HG03064 (cell line): Measurements from ENCODE around the gene ENTPD1.
"Not testable (repeated sequence)": the region's sequence is repeated elsewhere in the genome, so short reads cannot be mapped to it uniquely, and the experiment has no call there.

ENCODE experiments used
- ATAC-seq: cut with Tn5 transposase; IDR thresholded peaks from one replicate; pipeline ENCODE4 v1.9.1; 2021; ENCODE audit warnings: low read depth; ENCODE audit not compliant: unreplicated experiment

ENTPD1 gene

GRCh38 chr10:95793401-95794045 lies 37.6 kb downstream of the ENTPD1 start:
- peak; percentile 46 for ATAC-seq

- no peak for ATAC-seq
Measured at GRCh38 chr10:95794195-95794594, 38.2 kb downstream of the ENTPD1 start.

- ATAC-seq, result no peak
Measured at GRCh38 chr10:95795602-95796001, 39.6 kb downstream of the ENTPD1 start.

- ATAC-seq, result no peak
Measured at GRCh38 chr10:95796504-95796903, 40.5 kb downstream of the ENTPD1 start.

GRCh38 chr10:95798096-95798855 lies 42.3 kb downstream of the ENTPD1 start:
- ATAC-seq, result no peak

- ATAC-seq, result not testable (repeated sequence)
Measured at GRCh38 chr10:95800286-95800685, 44.3 kb downstream of the ENTPD1 start.

- ATAC-seq, result not testable (repeated sequence)
Measured at GRCh38 chr10:95806687-95807380, 50.9 kb downstream of the ENTPD1 start.

GRCh38 chr10:95808705-95809308 lies 52.8 kb downstream of the ENTPD1 start:
- not testable (repeated sequence) for ATAC-seq

GRCh38 chr10:95809370-95810197 lies 53.6 kb downstream of the ENTPD1 start:
- no peak for ATAC-seq

- ATAC-seq, result no peak
Measured at GRCh38 chr10:95810198-95810976, 54.4 kb downstream of the ENTPD1 start.

GRCh38 chr10:95813054-95813685 lies 57.2 kb downstream of the ENTPD1 start:
- no peak for ATAC-seq

- no peak for ATAC-seq
Measured at GRCh38 chr10:95814011-95814727, 58.2 kb downstream of the ENTPD1 start.

- no peak for ATAC-seq
Measured at GRCh38 chr10:95815133-95815532, 59.2 kb downstream of the ENTPD1 start.

- no peak for ATAC-seq
Measured at GRCh38 chr10:95815701-95816240, 59.8 kb downstream of the ENTPD1 start.

GRCh38 chr10:95818010-95818409 lies 62.0 kb downstream of the ENTPD1 start:
- no peak for ATAC-seq

GRCh38 chr10:95818668-95819067 lies 62.7 kb downstream of the ENTPD1 start:
- ATAC-seq, result no peak

- no peak for ATAC-seq
Measured at GRCh38 chr10:95819620-95820329, 63.8 kb downstream of the ENTPD1 start.
